CMK (cell line): ENCODE data around the gene NDUFAF7.
"Not testable (repeated sequence)": the region's sequence is repeated elsewhere in the genome, so short reads cannot be mapped to it uniquely, and the experiment has no call there.

Experiments
- DNase-seq: peaks from one replicate; pipeline ENCODE4 v3.0.0-alpha.2; 2010; ENCODE audit warnings: low read depth

NDUFAF7 gene

DNA sequence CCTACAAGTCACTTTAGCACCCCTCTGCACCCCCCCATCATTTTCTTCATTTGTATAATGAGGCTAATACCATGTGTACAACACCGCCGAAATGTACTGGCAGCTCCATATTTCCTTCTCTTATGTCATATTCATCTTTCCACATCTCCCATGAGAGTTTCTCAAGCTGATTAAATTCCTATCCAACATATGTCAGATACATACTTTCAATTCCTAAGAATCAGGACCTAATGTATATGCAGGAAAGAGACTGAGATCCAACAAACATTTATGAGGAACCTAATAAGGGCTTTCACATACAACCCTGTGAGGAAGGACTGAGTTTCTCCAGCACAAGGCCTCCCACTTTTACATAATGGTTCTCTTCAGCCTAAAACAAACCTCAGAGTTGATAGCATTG, 51.3 kb downstream of the NDUFAF7 start:
- DNase-seq, result no peak

DNA sequence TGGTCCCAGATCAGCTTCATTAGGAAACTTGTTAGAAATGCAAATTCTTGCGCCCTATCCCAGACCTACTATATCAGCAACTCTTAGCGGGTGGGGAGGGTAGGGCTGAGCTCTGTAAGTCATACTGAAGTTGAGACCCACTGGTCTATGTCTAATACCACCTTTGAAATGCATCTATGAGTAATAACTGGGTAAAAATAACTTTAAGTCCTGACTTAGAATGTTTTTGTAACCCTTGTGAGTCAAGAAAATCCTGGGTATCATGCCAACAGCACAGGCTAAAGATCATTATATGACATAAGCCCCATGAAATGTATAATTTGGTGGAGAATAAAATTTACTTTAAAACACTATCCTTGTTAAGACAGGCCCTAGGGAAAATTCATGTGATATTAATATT, 51.7 kb downstream of the NDUFAF7 start:
- no peak for DNase-seq

DNA sequence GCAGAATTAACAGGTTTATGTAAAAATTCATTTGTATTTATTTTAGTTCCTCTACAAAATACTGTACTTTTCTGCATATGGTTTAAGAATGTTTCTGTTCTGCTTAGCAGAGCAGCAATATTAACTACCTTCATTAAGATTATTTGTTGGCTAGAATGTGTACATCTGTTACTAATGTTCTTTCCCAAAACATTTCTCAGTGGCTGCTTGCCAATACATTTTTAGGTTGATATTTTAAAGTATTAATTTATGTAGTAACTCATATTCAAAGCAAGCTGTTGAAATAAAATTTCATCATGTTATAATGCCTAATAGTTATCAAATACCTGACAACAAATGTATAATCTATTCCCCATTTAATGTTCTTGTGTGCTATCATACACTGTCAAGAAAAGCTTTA, 52.9 kb downstream of the NDUFAF7 start:
- DNase-seq, result no peak

DNA sequence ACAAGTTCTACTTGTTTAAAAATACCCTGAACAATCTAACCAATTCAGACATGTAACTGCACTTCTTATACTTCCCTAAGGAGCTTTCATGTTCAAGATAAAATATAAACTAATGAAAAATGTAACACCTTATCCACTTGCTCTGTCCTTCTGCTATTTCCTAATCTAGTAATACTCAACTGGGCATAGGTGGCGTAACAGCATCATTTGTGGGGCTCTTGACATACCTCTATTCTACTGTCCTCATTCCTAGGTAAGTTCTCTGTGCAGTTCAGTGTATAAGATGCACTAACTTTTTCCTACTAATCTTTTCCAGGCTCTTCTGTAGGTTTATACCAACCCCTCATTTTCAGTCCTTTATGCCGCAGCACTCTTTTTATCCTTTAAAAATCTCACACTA, 56.5 kb downstream of the NDUFAF7 start:
- DNase-seq, result no peak

DNA sequence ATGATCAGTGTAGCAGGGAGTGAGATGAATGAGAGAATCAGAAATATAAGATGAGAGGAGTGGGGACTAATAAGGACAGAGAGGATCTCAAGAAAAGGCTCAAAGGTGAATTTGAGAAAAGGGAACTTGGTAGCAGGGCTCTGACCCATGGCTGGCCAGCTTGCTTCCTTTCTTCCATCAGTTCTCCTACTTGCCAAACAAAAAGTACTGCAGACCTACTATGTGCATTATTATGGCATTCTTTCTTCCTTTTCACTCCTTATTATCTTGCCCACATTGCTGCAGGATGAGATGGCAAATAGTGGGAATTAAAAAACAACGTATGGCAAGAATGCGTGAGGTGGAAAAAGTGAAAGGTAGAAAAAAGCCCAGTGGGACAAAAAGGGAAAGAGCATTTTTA, 60.2 kb downstream of the NDUFAF7 start:
- DNase-seq, result no peak

DNA sequence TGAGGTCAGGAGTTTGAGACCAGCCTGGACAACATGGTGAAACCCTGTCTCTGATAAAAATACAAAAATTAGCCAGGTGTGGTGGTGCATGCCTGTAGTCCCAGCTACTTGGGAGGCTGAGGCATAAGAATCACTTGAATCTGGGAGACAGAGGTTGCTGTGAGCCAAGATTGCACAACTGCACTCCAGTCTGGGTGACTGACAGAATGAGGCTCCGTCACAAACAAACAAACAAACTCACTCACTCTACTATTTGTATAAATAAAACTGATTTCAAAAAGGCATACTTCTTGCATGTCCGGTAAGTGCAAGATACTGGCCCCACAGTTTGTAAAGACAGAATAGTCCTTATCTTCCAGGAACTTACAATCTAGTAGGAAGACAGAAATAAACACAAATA, 63.4 kb downstream of the NDUFAF7 start:
- not testable (repeated sequence) for DNase-seq

DNA sequence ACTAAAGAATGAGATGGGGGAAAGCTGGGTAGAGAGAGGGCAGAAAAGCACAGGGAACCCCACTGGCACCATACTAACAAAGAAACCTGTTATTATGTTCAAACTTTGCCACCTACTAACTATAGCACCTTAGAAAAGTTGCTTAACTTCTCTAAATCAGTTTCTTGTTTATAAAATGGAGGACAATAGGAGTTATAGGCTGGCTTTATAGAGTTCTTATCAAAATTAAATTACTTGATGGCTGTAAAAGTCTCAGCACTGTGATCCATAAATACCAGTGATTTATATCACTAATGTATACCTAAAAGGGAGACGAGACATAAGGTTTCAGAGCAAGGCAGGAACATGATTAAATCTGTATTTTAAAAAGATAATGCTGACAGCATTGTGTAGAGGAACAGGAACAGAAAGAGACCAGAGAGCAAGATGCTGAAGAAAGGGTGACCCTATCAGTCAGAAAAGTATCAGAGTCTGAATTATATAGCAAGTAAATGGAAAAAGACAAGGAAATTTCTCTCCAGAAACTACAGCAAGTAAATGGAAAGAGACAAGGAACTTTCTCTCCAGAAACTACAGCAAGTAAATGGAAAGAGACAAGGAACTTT, 64.1 kb downstream of the NDUFAF7 start:
- DNase-seq, result no peak

DNA sequence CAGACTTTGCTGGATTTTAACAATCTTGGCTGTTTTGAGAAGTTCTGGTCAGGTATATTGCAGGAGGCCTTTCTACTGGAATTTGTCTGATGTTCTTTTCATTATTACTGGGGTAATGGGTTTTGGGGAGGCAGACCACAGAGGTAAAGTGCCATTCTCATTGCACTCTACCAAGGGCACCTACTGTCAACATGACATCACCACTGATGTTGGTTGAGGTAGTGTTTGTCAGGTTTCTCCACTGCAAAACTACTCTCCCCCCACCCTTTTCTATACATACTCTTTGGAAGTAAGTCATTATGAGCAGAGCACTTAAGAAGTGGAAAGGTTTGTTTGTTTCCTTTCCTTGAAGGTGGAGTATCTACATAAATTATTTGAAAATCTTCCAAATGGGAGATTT, 66.2 kb downstream of the NDUFAF7 start:
- DNase-seq, result no peak
